ENCODE measurements around the gene FAM118B.
A peak's percentile ranks its signal among the peaks of the same experiment; 100 is the strongest.

- TF ChIP-seq ZFX (IDR thresholded peaks at IDR 0.05; ENCODE audit: borderline replicate concordance) (no peak), CTCF (IDR thresholded peaks at IDR 0.05) (0 out of 2 replicates have a peak, but pooled peaks have one; percentile 10)
These were observed 24.7 kb upstream of the FAM118B start for GRCh38 chr11:126186708-126187529.

All from 22Rv1 (cell line).